Measurements from ENCODE around the gene PLA2G4F. TPM values are rescaled to one million over a fixed set of nuclear protein-coding genes. Genes with fewer than 3 reads are reported as not detected.

Gene PLA2G4F
- not detected in 2 replicates for total RNA-seq

GRCh38 chr15:42156243-42156922 lies at the start of gene PLA2G4F:
Gene PLA2G4F, minus strand, starts transcription at chr15:42156636. Its CDS starts 87 bp downstream, at chr15:42156549.

GRCh38 chr15:42094512-42094963 lies 61.9 kb downstream of the PLA2G4F start, which contains the start of gene PLA2G4D:
Gene PLA2G4D, minus strand, starts transcription at chr15:42094562. Its CDS starts 103 bp downstream, at chr15:42094459.

Small RNA genes lying within 50 kb of the gene (small RNA-seq; reads per million reads assigned to genes)
- gene MIR627: 11.5 reads per million, percentile 94 among the genes with 10 or more reads in this experiment

Other genes starting within 250 kb of the PLA2G4F start
- gene EHD4, start 184.1 kb downstream of the PLA2G4F start, total RNA-seq: 14.4 and 14.5 TPM in 2 replicates
- not detected in 2 replicates for gene PLA2G4E, start 135.6 kb downstream of the PLA2G4F start, total RNA-seq
- gene PLA2G4D, start 62.1 kb downstream of the PLA2G4F start, total RNA-seq: not detected in 2 replicates
- 76.2 and 83.9 TPM in 2 replicates for gene VPS39, start 51.7 kb upstream of the PLA2G4F start, total RNA-seq
- gene GANC, start 116.6 kb upstream of the PLA2G4F start, total RNA-seq: 31.0 and 37.0 TPM in 2 replicates
- gene TMEM87A, start 116.8 kb upstream of the PLA2G4F start, total RNA-seq: 81.8 and 91.7 TPM in 2 replicates
- gene CAPN3, start 202.9 kb upstream of the PLA2G4F start, total RNA-seq: 1.8 and 1.9 TPM in 2 replicates